ENCODE results near the gene TJAP1.

Gene TJAP1

GRCh38 chr6:43477235-43478007 lies at the start of gene TJAP1:
Gene TJAP1 (plus strand): TSS chr6:43477570. CDS start chr6:43499002, 21,432 bp downstream.
- DNase-seq = peak; percentile 92

- no peak for DNase-seq
Measured at GRCh38 chr6:43428112-43428570, 49.2 kb upstream of the TJAP1 start.

- no peak for DNase-seq
Measured at GRCh38 chr6:43428874-43429273, 48.5 kb upstream of the TJAP1 start.

GRCh38 chr6:43432009-43432945 lies 45.1 kb upstream of the TJAP1 start:
- DNase-seq = no peak

- no peak for DNase-seq
Measured at GRCh38 chr6:43433148-43433547, 44.2 kb upstream of the TJAP1 start.

- no peak for DNase-seq
Measured at GRCh38 chr6:43434001-43434840, 43.1 kb upstream of the TJAP1 start.

- no peak for DNase-seq
Measured at GRCh38 chr6:43434943-43435342, 42.4 kb upstream of the TJAP1 start.

GRCh38 chr6:43435682-43436437 lies 41.5 kb upstream of the TJAP1 start:
- DNase-seq = no peak

- no peak for DNase-seq
Measured at GRCh38 chr6:43436577-43437282, 40.6 kb upstream of the TJAP1 start.

- no peak for DNase-seq
Measured at GRCh38 chr6:43437700-43438099, 39.7 kb upstream of the TJAP1 start.

GRCh38 chr6:43442935-43443334 lies 34.4 kb upstream of the TJAP1 start:
- DNase-seq = no peak

- no peak for DNase-seq
Measured at GRCh38 chr6:43444036-43444435, 33.3 kb upstream of the TJAP1 start.

GRCh38 chr6:43444582-43444981 lies 32.8 kb upstream of the TJAP1 start:
- no peak for DNase-seq

- DNase-seq = no peak
Measured at GRCh38 chr6:43445576-43445975, 31.8 kb upstream of the TJAP1 start.

- no peak for DNase-seq
Measured at GRCh38 chr6:43447604-43448003, 29.8 kb upstream of the TJAP1 start.

- DNase-seq = no peak
Measured at GRCh38 chr6:43448916-43449315, 28.5 kb upstream of the TJAP1 start.

- no peak for DNase-seq
Measured at GRCh38 chr6:43450699-43451131, 26.7 kb upstream of the TJAP1 start.

- DNase-seq = no peak
Measured at GRCh38 chr6:43451348-43451747, 26.0 kb upstream of the TJAP1 start.

GRCh38 chr6:43451939-43452338 lies 25.4 kb upstream of the TJAP1 start:
- DNase-seq = no peak

- DNase-seq = no peak
Measured at GRCh38 chr6:43452896-43453295, 24.5 kb upstream of the TJAP1 start.

- DNase-seq = no peak
Measured at GRCh38 chr6:43453831-43454230, 23.5 kb upstream of the TJAP1 start.

Data from NCI-H1092 (cell line).